Uterus (tissue), 4 donors: Measurements from ENCODE around the gene APOL1. TPM values are rescaled to one million over a fixed set of nuclear protein-coding genes. Genes with fewer than 3 reads are reported as not detected.

Source experiments
- DNase-seq, 2 donors: peaks; one replicate each; pipeline ENCODE4 v3.0.0-alpha.2; 2019 to 2020
- H3K27ac ChIP-seq, 2 donors: fragments of 200-600 bp; sonication (generic); 1 replicate in 1 of 2; 2 replicates in 1 of 2; pipeline ENCODE4 v1.5.1; 2016 to 2018
- H3K27me3 ChIP-seq, 2 donors: fragments of 200-600 bp; sonication (generic); one replicate each; pipeline ENCODE4 v1.5.1; 2018 to 2019; ENCODE audit warnings: control low read depth in 1 of 2
- H3K36me3 ChIP-seq, 2 donors: fragments of 200-600 bp; sonication (generic); one replicate each; pipeline ENCODE4 v1.5.1; 2019; ENCODE audit warnings: control low read depth in 1 of 2
- H3K4me1 ChIP-seq, 2 donors: fragments of 200-600 bp; sonication (generic); one replicate each; pipeline ENCODE4 v1.5.1; 2018 to 2019; ENCODE audit warnings: control low read depth in 1 of 2
- H3K4me3 ChIP-seq, 2 donors: fragments of 200-600 bp; sonication (generic); 1 replicate in 1 of 2; 2 replicates in 1 of 2; pipeline ENCODE4 v1.5.1; 2018 to 2019; ENCODE audit warnings: mild to moderate bottlenecking in 1 of 2
- H3K9me3 ChIP-seq, 2 donors: fragments of 200-600 bp; sonication (generic); one replicate each; pipeline ENCODE4 v1.5.1; 2019; ENCODE audit warnings: control low read depth in 1 of 2
- POLR2A ChIP-seq, 2 donors: fragments of 450-650 bp; IDR thresholded peaks; one replicate each; pipeline ENCODE4 v1.6.1; 2016; ENCODE audit warnings: antibody characterized with exemption in 2 of 2, mild to moderate bottlenecking in 1 of 2, moderate library complexity in 1 of 2
- intact Hi-C: fragments of 100-400 bp; cut with DNase I; formaldehyde crosslinking; loops from one replicate; pipeline ENCODE4 v1.15.1; 2023; ENCODE audit warnings: low total_unique reads
- total RNA-seq, 4 donors: library from RNA; depleted of rRNA in 3 of 4; stranded (reverse); fragments of >200 nt in 3 of 4; gene quantifications; one replicate each; pipeline versions ENCODE4 v1.1.0 to v1.2.4, GENCODE V29; 2014 to 2023
- TF ChIP-seq, protein P1 (sequence below), 4 experiments: fragments of 200-600 bp in 2 of 4; fragments of 450-650 bp in 2 of 4; sonication (generic) in 2 of 4; IDR thresholded peaks; one replicate each; pipeline ENCODE4 v1.5.1; 2016 to 2019; ENCODE audit warnings: antibody characterized with exemption in 4 of 4, mild to moderate bottlenecking in 2 of 4, moderate library complexity in 1 of 4
- donor health status: DM: yes; HTN: yes; CAD: no.

The APOL1 gene
- total RNA-seq, 4 donors from 2014 or later, result 9.8 to 89.7 (median 19.9) TPM

GRCh38 chr22:36296690-36297089, 43.8 kb downstream of the APOL1 start:
- Histone ChIP-seq H3K9me3 (no peaks in the 10 kb centered on the region), H3K27me3 (no peaks in the 10 kb centered on the region), H3K4me1 (no peaks in the 10 kb centered on the region), H3K27ac (no peak overlapping the region), H3K4me3 (no peak overlapping the region), H3K36me3 (no peaks in the 10 kb centered on the region)
- intact Hi-C loops, result no loop called here
- no peak for DNase-seq
- TF ChIP-seq, protein P1, sequence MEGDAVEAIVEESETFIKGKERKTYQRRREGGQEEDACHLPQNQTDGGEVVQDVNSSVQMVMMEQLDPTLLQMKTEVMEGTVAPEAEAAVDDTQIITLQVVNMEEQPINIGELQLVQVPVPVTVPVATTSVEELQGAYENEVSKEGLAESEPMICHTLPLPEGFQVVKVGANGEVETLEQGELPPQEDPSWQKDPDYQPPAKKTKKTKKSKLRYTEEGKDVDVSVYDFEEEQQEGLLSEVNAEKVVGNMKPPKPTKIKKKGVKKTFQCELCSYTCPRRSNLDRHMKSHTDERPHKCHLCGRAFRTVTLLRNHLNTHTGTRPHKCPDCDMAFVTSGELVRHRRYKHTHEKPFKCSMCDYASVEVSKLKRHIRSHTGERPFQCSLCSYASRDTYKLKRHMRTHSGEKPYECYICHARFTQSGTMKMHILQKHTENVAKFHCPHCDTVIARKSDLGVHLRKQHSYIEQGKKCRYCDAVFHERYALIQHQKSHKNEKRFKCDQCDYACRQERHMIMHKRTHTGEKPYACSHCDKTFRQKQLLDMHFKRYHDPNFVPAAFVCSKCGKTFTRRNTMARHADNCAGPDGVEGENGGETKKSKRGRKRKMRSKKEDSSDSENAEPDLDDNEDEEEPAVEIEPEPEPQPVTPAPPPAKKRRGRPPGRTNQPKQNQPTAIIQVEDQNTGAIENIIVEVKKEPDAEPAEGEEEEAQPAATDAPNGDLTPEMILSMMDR (IDR thresholded peaks at IDR 0.05), result no peak

DNA sequence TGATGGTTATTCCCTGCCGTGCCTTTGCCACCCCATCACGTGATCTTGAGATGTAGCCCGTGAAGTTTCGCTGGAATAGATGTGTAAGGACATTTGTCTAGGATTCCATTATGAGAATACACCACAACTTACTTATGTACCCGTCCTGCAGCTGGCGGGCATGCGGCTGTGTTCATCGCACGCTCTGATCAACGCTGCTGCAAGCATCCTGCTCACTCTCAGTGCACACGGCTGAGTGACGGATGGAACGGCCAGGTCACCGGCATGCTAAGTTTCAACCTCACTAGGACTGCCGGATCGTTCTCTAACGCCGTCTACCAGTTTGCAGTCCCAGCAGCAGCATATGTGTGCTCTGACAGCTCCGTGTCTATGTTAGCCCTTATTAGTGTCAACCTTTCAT, 44.6 kb downstream of the APOL1 start:
- no peaks in the 10 kb centered on the region for H3K9me3 ChIP-seq
- TF ChIP-seq POLR2A (IDR thresholded peaks at IDR 0.05), result no peak
- TF ChIP-seq, protein P1 (IDR thresholded peaks at IDR 0.05), result no peak
- no peaks in the 10 kb centered on the region for H3K36me3 ChIP-seq
- no peak overlapping the region for H3K27ac ChIP-seq
- H3K4me3 ChIP-seq, result no peak overlapping the region
- no peaks in the 10 kb centered on the region for H3K27me3 ChIP-seq
- no peaks in the 10 kb centered on the region for H3K4me1 ChIP-seq
- intact Hi-C loops, result no loop called here
- no peak for DNase-seq

DNA sequence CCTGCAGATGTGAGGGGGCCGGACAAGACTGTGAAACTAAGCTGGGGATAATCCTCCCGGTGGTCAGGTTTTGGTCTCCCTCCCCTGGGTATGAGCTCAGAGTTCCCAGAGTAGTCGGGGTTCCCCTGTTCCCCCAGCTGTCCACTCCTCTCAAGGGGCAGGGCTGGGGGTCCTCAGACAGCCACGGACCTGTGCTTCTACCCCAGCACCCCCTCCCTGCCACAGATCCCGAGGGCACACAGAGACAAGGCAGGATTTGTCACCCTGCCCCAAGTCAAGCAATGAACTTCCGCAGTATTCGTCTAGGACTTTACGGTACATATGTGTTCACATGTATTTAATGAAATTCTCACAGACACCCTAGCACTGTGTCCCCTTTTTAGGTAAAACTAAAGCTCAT, 45.2 kb downstream of the APOL1 start:
- no peaks in the 10 kb centered on the region for H3K4me1 ChIP-seq
- H3K4me3 ChIP-seq, result no peak overlapping the region
- no peaks in the 10 kb centered on the region for H3K27me3 ChIP-seq
- intact Hi-C loops, result no loop called here
- H3K36me3 ChIP-seq, result no peaks in the 10 kb centered on the region
- no peak for TF ChIP-seq POLR2A (IDR thresholded peaks at IDR 0.05)
- TF ChIP-seq, protein P1 (IDR thresholded peaks at IDR 0.05), result no peak
- H3K9me3 ChIP-seq, result no peaks in the 10 kb centered on the region
- H3K27ac ChIP-seq, result no peak overlapping the region
- DNase-seq, result no peak

DNA sequence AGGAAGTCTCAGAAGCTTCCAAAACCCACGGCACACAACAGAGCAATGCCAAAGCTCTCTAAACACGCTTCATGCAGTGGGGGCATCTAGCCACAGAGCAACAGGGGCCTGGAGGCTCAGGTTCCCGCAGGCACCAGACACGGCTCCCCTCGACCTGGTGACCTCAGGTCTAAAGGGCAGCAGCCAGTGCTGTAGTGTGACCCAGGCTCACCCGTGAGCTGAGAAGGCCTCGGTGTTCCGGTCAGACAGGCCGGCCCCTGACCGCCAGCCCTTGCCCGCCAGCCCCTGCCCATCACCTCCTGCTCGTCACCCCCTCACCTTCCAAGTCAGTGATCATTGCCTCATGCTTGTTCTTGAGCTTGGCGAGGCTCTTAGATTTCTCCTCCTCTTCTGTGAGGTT, 45.7 kb downstream of the APOL1 start:
- Histone ChIP-seq H3K4me1 (no peaks in the 10 kb centered on the region), H3K9me3 (no peaks in the 10 kb centered on the region), H3K36me3 (no peaks in the 10 kb centered on the region), H3K27me3 (no peaks in the 10 kb centered on the region), H3K4me3 (no peak overlapping the region), H3K27ac (no peak overlapping the region)
- no peak for DNase-seq
- intact Hi-C loops, result no loop called here
- no peak for TF ChIP-seq POLR2A (IDR thresholded peaks at IDR 0.05)
- TF ChIP-seq, protein P1 (IDR thresholded peaks at IDR 0.05), result no peak

GRCh38 chr22:36299295-36299694, 46.4 kb downstream of the APOL1 start:
- H3K27me3 ChIP-seq, result no peaks in the 10 kb centered on the region
- no peaks in the 10 kb centered on the region for H3K4me1 ChIP-seq
- no peak for DNase-seq
- no peaks in the 10 kb centered on the region for H3K36me3 ChIP-seq
- H3K4me3 ChIP-seq, result no peak overlapping the region
- intact Hi-C loops, result no loop called here
- no peaks in the 10 kb centered on the region for H3K9me3 ChIP-seq
- H3K27ac ChIP-seq, result peak overlapping the region; percentile 36 to 49
- TF ChIP-seq POLR2A (IDR thresholded peaks at IDR 0.05), result no peak
- TF ChIP-seq, protein P1 (IDR thresholded peaks at IDR 0.05), result no peak
